Right renal cortex interstitium (tissue), 3 donors: ENCODE data around the gene AFP. TPM values are rescaled to one million over a fixed set of nuclear protein-coding genes. Genes with fewer than 3 reads are reported as not detected.

Experiments used
- polyA plus RNA-seq, 3 donors: library from polyadenylated mRNA; unstranded; fragments of 120-200 nt; gene quantifications; one replicate each; pipeline ENCODE4 v1.2.1, GENCODE V29; 2013; ENCODE audit not compliant: insufficient read length in 3 of 3

Gene AFP
- polyA plus RNA-seq, 3 donors: 746 to 1,253 (median 1,062) TPM

Other genes with a start within 250 kb of the AFP start
- 10 to 100 TPM; 76.8 to 84.6 (median 78.9) TPM for gene ANKRD17, start 177.4 kb upstream of the AFP start, polyA plus RNA-seq
- gene ALB, start 31.9 kb upstream of the AFP start, polyA plus RNA-seq: 10 to 100 TPM in 2 of 3 donors, 1 to 10 TPM in 1; 2.2 to 34.9 (median 19.2) TPM
- 10 to 100 TPM; 12.2 to 14.8 (median 13.4) TPM for gene AFM, start 45.5 kb downstream of the AFP start, polyA plus RNA-seq
- 1 to 10 TPM; 5.5 to 6.6 (median 6.3) TPM for gene RASSF6, start 184.2 kb downstream of the AFP start, polyA plus RNA-seq